SU-DHL-6 (cell line): ENCODE results near the gene UBR2.

ENCODE experiments used
- H2AFZ ChIP-seq: fragments of 200-600 bp; sonication (generic); 2 replicates; pipeline ENCODE4 v1.6.1; 2014; ENCODE audit warnings: low read depth, mild to moderate bottlenecking, moderate library complexity, mixed read lengths, antibody characterized with exemption, low read length; ENCODE audit not compliant: severe bottlenecking
- H3F3A ChIP-seq: fragments of 200-600 bp; shearing (Covaris generic); 2 replicates; pipeline ENCODE4 v1.6.0; 2016; ENCODE audit warnings: antibody characterized with exemption, mild to moderate bottlenecking; ENCODE audit not compliant: insufficient read depth
- H3K27ac ChIP-seq: fragments of 200-600 bp; sonication (generic); 2 replicates; pipeline ENCODE4 v1.5.1; 2016; ENCODE audit warnings: low read depth, mild to moderate bottlenecking, low read length, moderate library complexity, mixed read lengths
- H3K27me3 ChIP-seq: fragments of 200-600 bp; sonication (generic), shearing (Covaris generic); 2 replicates; pipeline ENCODE4 v1.6.0; 2014; ENCODE audit warnings: mild to moderate bottlenecking, low read length
- H3K36me3 ChIP-seq: fragments of 200-600 bp; sonication (generic); 2 replicates; pipeline ENCODE4 v1.6.1; 2014; ENCODE audit warnings: mild to moderate bottlenecking, low read length, mixed read lengths
- H3K4me2 ChIP-seq: fragments of 300-600, 200-600 bp; shearing (Covaris generic), sonication (generic); 2 replicates; pipeline ENCODE4 v1.6.0; 2014; ENCODE audit warnings: low read length, low read depth, mild to moderate bottlenecking; ENCODE audit not compliant: poor library complexity, severe bottlenecking
- H3K4me3 ChIP-seq: fragments of 200-600 bp; sonication (generic); 2 replicates; pipeline ENCODE4 v1.5.1; 2014; ENCODE audit warnings: antibody characterized with exemption, low read length, mild to moderate bottlenecking, mixed read lengths; ENCODE audit not compliant: insufficient read depth, poor library complexity, severe bottlenecking
- H3K79me2 ChIP-seq: fragments of 200-600 bp; sonication (generic); 2 replicates; pipeline ENCODE4 v1.6.1; 2014; ENCODE audit warnings: mild to moderate bottlenecking, low read length, moderate library complexity; ENCODE audit not compliant: insufficient read depth
- H3K9ac ChIP-seq: fragments of 200-600 bp; sonication (generic); 2 replicates; pipeline ENCODE4 v1.7.0; 2014; ENCODE audit warnings: mild to moderate bottlenecking, low read length
- H3K9me2 ChIP-seq: fragments of 200-600 bp; sonication (generic); replicated peaks from 2 replicates; pipeline ENCODE4 v1.6.1; 2014; ENCODE audit warnings: low read length; ENCODE audit not compliant: insufficient read depth
- H3K9me3 ChIP-seq: fragments of 200-600 bp; sonication (generic); 2 replicates; pipeline ENCODE4 v1.6.1; 2014; ENCODE audit warnings: low read length, mixed read lengths; ENCODE audit not compliant: insufficient read depth
- H4K20me1 ChIP-seq: fragments of 200-600 bp; sonication (generic); 2 replicates; pipeline ENCODE4 v1.6.1; 2014; ENCODE audit warnings: low read depth, mild to moderate bottlenecking, antibody characterized with exemption, low read length, moderate library complexity, mixed read lengths
- CTCF ChIP-seq: fragments of 200-600 bp; sonication (generic); IDR thresholded peaks from one replicate; pipeline ENCODE4 v1.5.1; 2017; ENCODE audit warnings: antibody characterized with exemption, mild to moderate bottlenecking, low read length, moderate library complexity; ENCODE audit not compliant: insufficient read depth, poor library complexity, severe bottlenecking
- EZH2phosphoT487 ChIP-seq: fragments of 200-600 bp; sonication (generic), shearing (Covaris generic); conservative IDR thresholded peaks from 2 replicates; pipeline ENCODE4 v1.6.1; 2018; ENCODE audit warnings: mild to moderate bottlenecking, antibody characterized with exemption, low read length, moderate library complexity, mixed read lengths

The UBR2 gene

GRCh38 chr6:42545226-42545773 is 18.5 kb upstream of the UBR2 start:
- Histone ChIP-seq H3K36me3 (no peaks in the 10 kb centered on the region), H3K27ac (no peak overlapping the region), H3F3A (no peaks in the 10 kb centered on the region), H3K9me3 (no peaks in the 10 kb centered on the region), H3K79me2 (no peaks in the 10 kb centered on the region), H3K9ac (no peak overlapping the region), H3K9me2 (no peaks in the 10 kb centered on the region), H3K4me3 (no peak overlapping the region), H4K20me1 (no peaks in the 10 kb centered on the region), H3K27me3 (no peaks in the 10 kb centered on the region), H2AFZ (no peak overlapping the region), H3K4me2 (no peak overlapping the region)
- TF ChIP-seq EZH2phosphoT487 (no peak), CTCF (no peak)

- Histone ChIP-seq H3K9ac (peak overlapping the region; percentile 24), H3K9me2 (no peaks in the 10 kb centered on the region), H3K4me3 (peak overlapping the region; percentile 36), H4K20me1 (no peaks in the 10 kb centered on the region), H3K79me2 (no peaks in the 10 kb centered on the region), H3F3A (no peaks in the 10 kb centered on the region), H3K27me3 (no peaks in the 10 kb centered on the region), H3K9me3 (no peaks in the 10 kb centered on the region), H3K36me3 (no peaks in the 10 kb centered on the region), H2AFZ (peak overlapping the region; percentile 82), H3K27ac (no peak overlapping the region), H3K4me2 (peak overlapping the region; percentile 48)
- peak; percentile 100 for TF ChIP-seq CTCF
- no peak for TF ChIP-seq EZH2phosphoT487
Measured at GRCh38 chr6:42547407-42548329, 16.2 kb upstream of the UBR2 start.

- Histone ChIP-seq H3K27me3 (no peaks in the 10 kb centered on the region), H3K9ac (no peak overlapping the region), H3K4me3 (no peak overlapping the region), H3K9me2 (no peaks in the 10 kb centered on the region), H3K27ac (no peak overlapping the region), H3K9me3 (no peaks in the 10 kb centered on the region), H2AFZ (no peak overlapping the region), H4K20me1 (no peaks in the 10 kb centered on the region), H3K79me2 (no peaks in the 10 kb centered on the region), H3F3A (no peaks in the 10 kb centered on the region), H3K36me3 (no peaks in the 10 kb centered on the region), H3K4me2 (no peak overlapping the region)
- no peak for TF ChIP-seq EZH2phosphoT487
Measured at GRCh38 chr6:42550277-42550676, 13.6 kb upstream of the UBR2 start.

GRCh38 chr6:42551217-42551616 is 12.6 kb upstream of the UBR2 start:
- H3K27me3 ChIP-seq: no peaks in the 10 kb centered on the region
- H2AFZ ChIP-seq: no peak overlapping the region
- H3K4me2 ChIP-seq: no peak overlapping the region
- no peaks in the 10 kb centered on the region for H3K36me3 ChIP-seq
- no peak overlapping the region for H3K4me3 ChIP-seq
- no peaks in the 10 kb centered on the region for H3F3A ChIP-seq
- H3K9ac ChIP-seq: no peak overlapping the region
- no peak overlapping the region for H3K27ac ChIP-seq
- no peaks in the 10 kb centered on the region for H4K20me1 ChIP-seq
- H3K9me2 ChIP-seq: no peaks in the 10 kb centered on the region
- no peaks in the 10 kb centered on the region for H3K79me2 ChIP-seq
- TF ChIP-seq CTCF: no peak
- no peak for TF ChIP-seq EZH2phosphoT487
- no peaks in the 10 kb centered on the region for H3K9me3 ChIP-seq
